Measurements from ENCODE around the gene CTSA. TPM values are rescaled to one million over a fixed set of nuclear protein-coding genes. Genes with fewer than 3 reads are reported as not detected.

CTSA gene
- total RNA-seq, 1 experiment from 2014 or later: 109 TPM

- intact Hi-C loops (cut with micrococcal nuclease): no loop called here
- Histone ChIP-seq H3K4me3 (replicated peaks in 1 of 2; ENCODE audit: low read depth in 1 of 2, low read length in 2 of 2) (no peak overlapping the region), H3K9ac (ENCODE audit: low read length) (no peak overlapping the region), H3K36me3 (ENCODE audit: control insufficient read depth in 1 of 2, insufficient read depth in 2 of 2, low read length in 2 of 2) (no peaks in the 10 kb centered on the region), H3K9me2 (ENCODE audit: insufficient read depth) (no peaks in the 10 kb centered on the region), H3K4me1 (ENCODE audit: control insufficient read depth in 1 of 2, insufficient read depth in 2 of 2, low read length in 2 of 2) (peaks cover 5 to 33% of the 10 kb centered on the region in 2 experiments), H4K20me1 (ENCODE audit: insufficient read depth) (no peaks in the 10 kb centered on the region), H3K27me3 (ENCODE audit: insufficient read depth, low read length) (no peaks in the 10 kb centered on the region), H2AFZ (ENCODE audit: low read depth, low read length, poor library complexity, severe bottlenecking) (no peak overlapping the region), H3K27ac (ENCODE audit: low read depth, low read length) (no peak overlapping the region), H3K4me2 (ENCODE audit: low read length) (no peak overlapping the region), H3K79me2 (ENCODE audit: insufficient read depth, low read length) (no peaks in the 10 kb centered on the region), H3K9me3 (ENCODE audit: control insufficient read depth in 1 of 2, insufficient read depth in 1 of 2, low read depth in 1 of 2, low read length in 2 of 2) (no peaks in the 10 kb centered on the region)
- DNase-seq (ENCODE audit: low read depth, low spot score): no peak
- ATAC-seq: no peak
- ChIA-PET CTCF (interaction anchor here (0.5 kb wide), 1 partner anchor 10 kb away, joined by 3 read pairs; no protein-coding TSS in a partner anchor), RAD21 (ENCODE audit: low non-redundant PET in 1 of 2, low total read pairs in 2 of 2, uncharacterized antibody in 2 of 2, unreplicated experiment in 2 of 2) (no interaction called here), POLR2A (interaction anchor here (0.6 to 1.6 kb wide), 2 partner anchors 20 to 26 kb away, joined by 3 read pairs; no protein-coding TSS in a partner anchor)
- TF ChIP-seq ATF3 (IDR thresholded peaks at IDR 0.05) (no peak), TCF7L2 (IDR thresholded peaks at IDR 0.05; ENCODE audit: borderline replicate concordance, extremely low read depth, insufficient read depth, insufficient read length) (no peak), ZBTB33 (IDR thresholded peaks at IDR 0.05; ENCODE audit: extremely low read depth, insufficient replicate concordance, low read length) (no peak), POLR2A (IDR thresholded peaks at IDR 0.05; ENCODE audit: borderline replicate concordance, extremely low read depth, insufficient read depth, insufficient read length) (no peak), ELF1 (IDR thresholded peaks at IDR 0.05; ENCODE audit: borderline replicate concordance, low read depth) (no peak), ZNF274 (IDR thresholded peaks at IDR 0.05; ENCODE audit: low read depth, low read length) (no peak)
- BruUV-seq (replicated peaks): no TSS peak
Measured at GRCh38 chr20:45909336-45909808, 18.2 kb downstream of the CTSA start.
